Lower leg skin (tissue), 3 donors: ENCODE measurements around the gene PMFBP1.

Experiments
- POLR2A ChIP-seq, 2 donors: fragments of 450-650 bp; IDR thresholded peaks; one replicate each; pipeline ENCODE4 v1.6.1; 2016 to 2017; ENCODE audit warnings: antibody characterized with exemption in 2 of 2, mild to moderate bottlenecking in 1 of 2, moderate library complexity in 1 of 2
- TF ChIP-seq, protein P1 (sequence below), 3 donors: fragments of 450-650 bp; IDR thresholded peaks; one replicate each; pipeline ENCODE4 v1.5.1; 2016; ENCODE audit warnings: antibody characterized with exemption in 3 of 3, mild to moderate bottlenecking in 3 of 3, moderate library complexity in 2 of 3

DNA sequence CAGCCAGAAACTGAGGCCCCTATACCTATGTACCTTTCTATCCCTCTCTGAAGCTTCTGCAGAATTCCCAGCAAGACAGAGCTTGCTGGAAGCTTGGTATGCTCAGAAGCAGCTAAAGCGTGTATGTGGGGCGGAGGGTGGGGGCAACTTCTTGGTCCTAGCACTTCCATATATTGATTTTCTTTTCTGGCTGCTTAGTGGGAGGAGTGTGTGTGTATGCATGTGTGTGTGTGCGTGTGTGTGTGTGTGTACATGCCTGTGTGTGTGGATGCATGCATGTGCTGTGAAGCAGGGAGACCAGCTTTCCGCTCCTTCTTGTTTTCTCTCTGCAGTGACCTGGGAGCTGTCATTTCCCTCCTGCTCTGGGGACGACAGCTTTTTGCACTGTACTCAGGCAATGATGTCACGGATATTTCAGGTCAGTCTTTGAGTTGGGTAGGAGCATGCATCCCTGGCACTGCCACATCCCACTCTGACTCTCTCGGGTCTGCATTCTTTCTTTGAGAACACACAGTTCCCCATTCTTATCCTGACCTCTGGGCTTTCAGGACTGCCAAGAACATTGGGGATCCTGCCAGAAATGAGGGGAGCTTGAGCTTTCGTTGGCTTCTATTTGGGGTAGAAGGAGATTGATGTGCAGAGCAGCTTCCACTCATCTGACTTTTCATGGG, 98.3 kb downstream of the PMFBP1 start:
- TF ChIP-seq, protein P1, sequence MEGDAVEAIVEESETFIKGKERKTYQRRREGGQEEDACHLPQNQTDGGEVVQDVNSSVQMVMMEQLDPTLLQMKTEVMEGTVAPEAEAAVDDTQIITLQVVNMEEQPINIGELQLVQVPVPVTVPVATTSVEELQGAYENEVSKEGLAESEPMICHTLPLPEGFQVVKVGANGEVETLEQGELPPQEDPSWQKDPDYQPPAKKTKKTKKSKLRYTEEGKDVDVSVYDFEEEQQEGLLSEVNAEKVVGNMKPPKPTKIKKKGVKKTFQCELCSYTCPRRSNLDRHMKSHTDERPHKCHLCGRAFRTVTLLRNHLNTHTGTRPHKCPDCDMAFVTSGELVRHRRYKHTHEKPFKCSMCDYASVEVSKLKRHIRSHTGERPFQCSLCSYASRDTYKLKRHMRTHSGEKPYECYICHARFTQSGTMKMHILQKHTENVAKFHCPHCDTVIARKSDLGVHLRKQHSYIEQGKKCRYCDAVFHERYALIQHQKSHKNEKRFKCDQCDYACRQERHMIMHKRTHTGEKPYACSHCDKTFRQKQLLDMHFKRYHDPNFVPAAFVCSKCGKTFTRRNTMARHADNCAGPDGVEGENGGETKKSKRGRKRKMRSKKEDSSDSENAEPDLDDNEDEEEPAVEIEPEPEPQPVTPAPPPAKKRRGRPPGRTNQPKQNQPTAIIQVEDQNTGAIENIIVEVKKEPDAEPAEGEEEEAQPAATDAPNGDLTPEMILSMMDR (IDR thresholded peaks at IDR 0.05) = no peak
- no peak for TF ChIP-seq POLR2A (IDR thresholded peaks at IDR 0.05)
